Lower leg skin (tissue), 3 donors: ENCODE measurements around the gene RNF151.

Source experiments
- POLR2A ChIP-seq, 2 donors: fragments of 450-650 bp; IDR thresholded peaks; one replicate each; pipeline ENCODE4 v1.6.1; 2016 to 2017; ENCODE audit warnings: antibody characterized with exemption in 2 of 2, mild to moderate bottlenecking in 1 of 2, moderate library complexity in 1 of 2
- TF ChIP-seq, protein P1 (sequence below), 3 donors: fragments of 450-650 bp; IDR thresholded peaks; one replicate each; pipeline ENCODE4 v1.5.1; 2016; ENCODE audit warnings: antibody characterized with exemption in 3 of 3, mild to moderate bottlenecking in 3 of 3, moderate library complexity in 2 of 3

- TF ChIP-seq POLR2A (IDR thresholded peaks at IDR 0.05): no peak
- TF ChIP-seq, protein P1, sequence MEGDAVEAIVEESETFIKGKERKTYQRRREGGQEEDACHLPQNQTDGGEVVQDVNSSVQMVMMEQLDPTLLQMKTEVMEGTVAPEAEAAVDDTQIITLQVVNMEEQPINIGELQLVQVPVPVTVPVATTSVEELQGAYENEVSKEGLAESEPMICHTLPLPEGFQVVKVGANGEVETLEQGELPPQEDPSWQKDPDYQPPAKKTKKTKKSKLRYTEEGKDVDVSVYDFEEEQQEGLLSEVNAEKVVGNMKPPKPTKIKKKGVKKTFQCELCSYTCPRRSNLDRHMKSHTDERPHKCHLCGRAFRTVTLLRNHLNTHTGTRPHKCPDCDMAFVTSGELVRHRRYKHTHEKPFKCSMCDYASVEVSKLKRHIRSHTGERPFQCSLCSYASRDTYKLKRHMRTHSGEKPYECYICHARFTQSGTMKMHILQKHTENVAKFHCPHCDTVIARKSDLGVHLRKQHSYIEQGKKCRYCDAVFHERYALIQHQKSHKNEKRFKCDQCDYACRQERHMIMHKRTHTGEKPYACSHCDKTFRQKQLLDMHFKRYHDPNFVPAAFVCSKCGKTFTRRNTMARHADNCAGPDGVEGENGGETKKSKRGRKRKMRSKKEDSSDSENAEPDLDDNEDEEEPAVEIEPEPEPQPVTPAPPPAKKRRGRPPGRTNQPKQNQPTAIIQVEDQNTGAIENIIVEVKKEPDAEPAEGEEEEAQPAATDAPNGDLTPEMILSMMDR (IDR thresholded peaks at IDR 0.05): no peak
These were observed 19.0 kb downstream of the RNF151 start for GRCh38 chr16:1985466-1986150.
